Retinal pigment epithelial cell (primary cell): Measurements from ENCODE around the gene GYS2.

ENCODE experiments used
- DNase-seq: peaks from one replicate; pipeline ENCODE4 v3.0.0-alpha.2; 2010; ENCODE audit warnings: low read depth
- H3K4me3 ChIP-seq: 2 replicates; pipeline ENCODE4 v1.5.1; 2011; ENCODE audit warnings: mild to moderate bottlenecking, low read length, control low read depth, moderate library complexity
- TF ChIP-seq, protein P1 (sequence below): conservative IDR thresholded peaks from 2 replicates; pipeline ENCODE4 v1.5.1; 2011; ENCODE audit warnings: low read depth, low read length, control low read depth, inconsistent platforms

Gene GYS2

DNA sequence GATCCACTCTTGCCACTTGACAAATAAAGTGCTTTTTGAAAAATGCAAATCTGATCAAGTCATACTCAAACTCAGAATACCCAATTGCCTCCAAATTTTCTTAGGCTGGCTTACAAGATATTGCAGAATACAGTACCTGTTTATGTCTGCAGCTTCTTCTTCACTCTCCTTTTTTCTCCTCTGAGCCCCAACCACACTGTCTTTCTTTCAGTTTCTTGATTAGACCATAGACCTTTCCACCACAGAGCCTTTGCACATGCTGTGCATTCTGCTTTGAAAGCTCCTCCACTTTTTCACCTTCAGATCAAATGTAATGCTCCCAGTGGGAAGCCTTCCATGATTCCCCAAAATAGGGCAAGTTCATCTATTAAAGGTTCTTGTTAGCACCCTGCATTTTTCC, 13.9 kb upstream of the GYS2 start:
- TF ChIP-seq, protein P1, sequence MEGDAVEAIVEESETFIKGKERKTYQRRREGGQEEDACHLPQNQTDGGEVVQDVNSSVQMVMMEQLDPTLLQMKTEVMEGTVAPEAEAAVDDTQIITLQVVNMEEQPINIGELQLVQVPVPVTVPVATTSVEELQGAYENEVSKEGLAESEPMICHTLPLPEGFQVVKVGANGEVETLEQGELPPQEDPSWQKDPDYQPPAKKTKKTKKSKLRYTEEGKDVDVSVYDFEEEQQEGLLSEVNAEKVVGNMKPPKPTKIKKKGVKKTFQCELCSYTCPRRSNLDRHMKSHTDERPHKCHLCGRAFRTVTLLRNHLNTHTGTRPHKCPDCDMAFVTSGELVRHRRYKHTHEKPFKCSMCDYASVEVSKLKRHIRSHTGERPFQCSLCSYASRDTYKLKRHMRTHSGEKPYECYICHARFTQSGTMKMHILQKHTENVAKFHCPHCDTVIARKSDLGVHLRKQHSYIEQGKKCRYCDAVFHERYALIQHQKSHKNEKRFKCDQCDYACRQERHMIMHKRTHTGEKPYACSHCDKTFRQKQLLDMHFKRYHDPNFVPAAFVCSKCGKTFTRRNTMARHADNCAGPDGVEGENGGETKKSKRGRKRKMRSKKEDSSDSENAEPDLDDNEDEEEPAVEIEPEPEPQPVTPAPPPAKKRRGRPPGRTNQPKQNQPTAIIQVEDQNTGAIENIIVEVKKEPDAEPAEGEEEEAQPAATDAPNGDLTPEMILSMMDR, result no peak
- no peak overlapping the region for H3K4me3 ChIP-seq
- DNase-seq, result no peak

DNA sequence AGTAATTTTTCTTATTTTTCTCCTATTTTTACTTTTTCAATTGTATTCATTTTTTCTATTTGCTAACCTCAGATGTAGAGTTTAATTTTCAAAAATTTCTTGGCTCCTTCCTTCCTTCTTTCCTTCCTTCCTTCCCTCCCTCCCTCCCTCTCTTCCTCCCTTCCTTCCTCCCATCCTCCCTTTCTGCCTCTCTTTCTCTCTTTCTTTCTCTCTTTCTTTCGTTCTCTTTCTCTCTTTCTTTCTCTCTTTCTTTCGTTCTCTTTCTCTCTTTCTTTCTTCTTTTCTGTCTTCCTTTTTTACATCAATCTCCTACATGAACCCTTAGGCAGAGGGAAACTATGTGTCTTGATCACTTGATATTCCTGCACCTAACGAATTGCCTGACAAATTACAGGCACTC, 12.4 kb upstream of the GYS2 start:
- TF ChIP-seq, protein P1, result no peak
- no peak for DNase-seq
- no peak overlapping the region for H3K4me3 ChIP-seq

DNA sequence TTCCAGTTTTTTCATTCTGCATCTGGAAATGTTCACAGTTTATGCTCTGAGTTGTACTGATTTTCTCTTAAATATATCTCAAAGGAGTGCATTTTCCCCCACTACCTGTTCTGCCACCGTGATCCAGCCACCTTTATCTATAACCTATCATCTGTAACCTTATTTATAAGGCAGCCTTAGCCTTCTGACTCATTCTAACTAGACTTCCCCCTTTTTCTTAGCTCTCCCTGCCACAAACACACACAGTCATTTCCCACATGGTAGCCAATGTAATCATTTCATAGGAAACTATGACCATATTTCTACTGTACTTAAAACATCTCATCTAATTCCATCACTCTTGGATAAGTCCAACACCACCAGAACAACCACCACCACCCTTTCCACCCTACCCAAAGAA, 10.8 kb upstream of the GYS2 start:
- TF ChIP-seq, protein P1, result no peak
- no peak for DNase-seq
- no peak overlapping the region for H3K4me3 ChIP-seq

DNA sequence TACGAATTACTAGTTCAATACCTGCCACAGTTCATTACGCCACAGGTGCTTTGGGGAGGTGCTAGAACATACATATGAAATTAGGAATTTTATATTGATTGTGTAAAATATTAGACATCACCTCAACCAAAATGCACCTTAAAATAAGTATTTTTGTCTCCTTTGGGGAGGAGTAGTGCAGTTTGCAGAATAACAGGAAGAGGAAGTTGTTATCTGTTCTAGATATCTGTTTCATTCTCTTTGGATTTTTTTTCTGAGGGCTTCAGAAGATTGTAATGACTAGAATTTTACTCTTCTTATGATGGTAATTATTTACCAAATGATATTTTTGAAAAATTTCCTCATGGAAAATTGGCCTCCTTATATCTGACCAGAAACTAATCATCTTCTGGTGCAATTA, 9.9 kb upstream of the GYS2 start:
- DNase-seq, result no peak
- no peak overlapping the region for H3K4me3 ChIP-seq
- TF ChIP-seq, protein P1, result no peak

DNA sequence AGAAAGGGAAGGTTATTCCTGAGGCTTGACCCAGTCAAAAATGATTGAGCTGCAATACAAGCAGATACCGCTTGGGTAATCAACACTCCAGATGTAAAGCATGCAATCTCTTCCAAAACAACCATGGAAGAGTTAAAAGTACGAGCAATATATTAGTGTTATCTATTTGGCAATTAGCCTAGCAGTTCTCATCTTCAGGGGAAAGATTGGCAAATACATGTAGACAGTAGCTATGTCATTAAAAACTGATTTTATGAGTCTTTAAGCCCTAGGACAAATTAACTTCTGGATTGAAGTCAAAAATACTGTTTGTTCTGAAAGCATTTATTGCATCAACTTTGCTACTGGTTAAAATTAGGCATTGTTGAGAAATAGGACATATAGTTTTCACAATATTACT, 9.3 kb upstream of the GYS2 start:
- DNase-seq, result no peak
- TF ChIP-seq, protein P1, result no peak

DNA sequence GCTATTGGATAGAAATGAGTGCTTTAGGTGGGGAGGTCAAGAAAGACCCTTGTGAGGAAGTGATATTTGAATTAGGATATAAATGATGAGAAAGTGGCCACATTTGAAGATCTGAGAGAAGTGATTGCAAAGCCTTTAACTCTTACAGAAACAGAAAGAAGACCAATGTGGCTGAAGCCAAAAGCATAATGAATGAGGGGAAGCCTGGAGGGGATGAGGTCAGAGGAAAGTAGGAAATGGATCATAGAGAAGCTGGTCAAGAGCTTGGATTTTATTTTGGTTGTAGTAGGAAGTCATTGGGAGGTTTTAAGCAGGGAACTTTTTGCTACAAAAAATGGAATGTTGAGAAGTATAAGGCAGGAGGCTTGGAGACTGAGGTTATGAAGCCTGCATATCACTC, 3.5 kb upstream of the GYS2 start:
- TF ChIP-seq, protein P1, result no peak
- H3K4me3 ChIP-seq, result no peak overlapping the region
- DNase-seq, result no peak

More for the DNA sequence above, 9.3 kb upstream of the GYS2 start:
- no peak overlapping the region for H3K4me3 ChIP-seq

DNA sequence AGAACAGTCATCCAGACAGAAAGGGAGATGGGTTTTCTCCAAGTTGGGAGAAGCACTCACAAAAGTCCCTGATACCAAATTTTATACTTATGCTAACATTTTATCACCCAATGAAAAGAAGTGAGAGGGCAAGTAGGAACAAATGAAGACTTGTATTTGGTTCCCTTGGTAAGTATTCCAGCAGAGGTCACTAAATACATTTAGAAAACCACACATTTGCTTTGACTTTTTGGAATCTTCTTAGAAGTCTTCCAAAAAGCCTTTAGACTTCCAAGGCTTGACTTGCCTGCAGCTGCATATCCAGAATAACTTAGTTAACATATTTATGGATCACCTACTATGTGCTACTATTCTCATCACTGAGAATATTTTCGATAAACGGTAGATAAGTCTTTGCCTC, 3.1 kb upstream of the GYS2 start:
- DNase-seq, result no peak
- TF ChIP-seq, protein P1, result peak; percentile 28
- no peak overlapping the region for H3K4me3 ChIP-seq
